ENCODE data around the gene NOC2L.

Gene NOC2L

DNA sequence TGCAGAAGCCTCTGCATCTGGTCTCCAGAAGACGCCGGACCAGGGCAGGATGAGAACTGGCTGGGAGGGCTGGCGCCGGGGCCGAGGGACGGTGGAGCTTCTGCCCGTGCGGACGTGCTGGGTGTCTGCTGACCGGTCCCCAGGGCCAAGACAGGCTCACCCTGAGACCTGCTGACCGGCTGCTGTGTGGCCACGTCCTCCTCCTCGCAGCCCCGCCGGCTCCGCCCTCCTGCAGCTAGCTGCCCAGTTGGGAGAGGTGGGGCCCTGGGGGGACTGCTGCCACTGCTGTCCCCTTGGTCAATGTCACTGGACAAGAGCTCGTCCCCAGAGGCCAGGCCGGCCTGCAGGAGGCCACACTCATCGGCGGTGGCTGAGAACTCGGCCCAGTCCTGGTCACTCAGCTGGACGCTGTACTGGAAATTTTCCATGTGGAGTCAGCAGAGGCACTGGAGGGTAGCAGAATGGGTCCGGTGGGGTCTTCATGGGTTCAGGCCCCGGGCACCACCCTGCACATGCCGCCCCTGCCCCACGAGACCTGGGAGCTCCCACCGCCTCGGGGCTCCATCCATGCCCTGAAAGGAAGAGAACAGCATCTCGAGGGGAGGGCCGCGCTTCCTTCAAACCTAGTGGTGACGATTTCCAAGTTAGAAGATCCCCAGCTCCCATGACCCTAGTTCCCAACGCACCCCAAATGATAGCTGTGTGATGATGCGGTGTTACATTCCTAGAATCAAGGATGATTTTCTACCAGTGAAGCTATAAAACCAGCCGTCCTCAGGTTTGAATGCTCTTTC, 21.7 kb upstream of the NOC2L start:
- Histone ChIP-seq H3K9me3 (ENCODE audit: low read length) (no peaks in the 10 kb centered on the region), H3K4me3 (ENCODE audit: low read depth, low read length, poor library complexity, severe bottlenecking) (no peak overlapping the region), H3K9me2 (ENCODE audit: low read depth, low read length) (no peaks in the 10 kb centered on the region), H3F3A (ENCODE audit: insufficient read depth, low read length) (no peaks in the 10 kb centered on the region), H2AFZ (ENCODE audit: low read length) (no peak overlapping the region), H4K20me1 (ENCODE audit: insufficient read depth, low read length) (no peaks in the 10 kb centered on the region), H3K79me2 (ENCODE audit: insufficient read depth, low read length) (no peaks in the 10 kb centered on the region), H3K27me3 (ENCODE audit: insufficient read depth, low read length) (no peaks in the 10 kb centered on the region; the same call in 1 of the 2 replicates), H3K4me2 (ENCODE audit: low read length) (no peak overlapping the region), H3K9ac (ENCODE audit: low read length) (no peak overlapping the region), H3K27ac (ENCODE audit: low read depth, low read length, poor library complexity, severe bottlenecking) (no peak overlapping the region), H3K36me3 (ENCODE audit: insufficient read depth, low read length) (no peaks in the 10 kb centered on the region), H3K4me1 (ENCODE audit: insufficient read depth, low read length, severe bottlenecking) (peaks cover 6% of the 10 kb centered on the region)
- no peak for TF ChIP-seq EZH2 (IDR thresholded peaks at IDR 0.05; ENCODE audit: borderline replicate concordance, low read length)
- TF ChIP-seq, protein P1, sequence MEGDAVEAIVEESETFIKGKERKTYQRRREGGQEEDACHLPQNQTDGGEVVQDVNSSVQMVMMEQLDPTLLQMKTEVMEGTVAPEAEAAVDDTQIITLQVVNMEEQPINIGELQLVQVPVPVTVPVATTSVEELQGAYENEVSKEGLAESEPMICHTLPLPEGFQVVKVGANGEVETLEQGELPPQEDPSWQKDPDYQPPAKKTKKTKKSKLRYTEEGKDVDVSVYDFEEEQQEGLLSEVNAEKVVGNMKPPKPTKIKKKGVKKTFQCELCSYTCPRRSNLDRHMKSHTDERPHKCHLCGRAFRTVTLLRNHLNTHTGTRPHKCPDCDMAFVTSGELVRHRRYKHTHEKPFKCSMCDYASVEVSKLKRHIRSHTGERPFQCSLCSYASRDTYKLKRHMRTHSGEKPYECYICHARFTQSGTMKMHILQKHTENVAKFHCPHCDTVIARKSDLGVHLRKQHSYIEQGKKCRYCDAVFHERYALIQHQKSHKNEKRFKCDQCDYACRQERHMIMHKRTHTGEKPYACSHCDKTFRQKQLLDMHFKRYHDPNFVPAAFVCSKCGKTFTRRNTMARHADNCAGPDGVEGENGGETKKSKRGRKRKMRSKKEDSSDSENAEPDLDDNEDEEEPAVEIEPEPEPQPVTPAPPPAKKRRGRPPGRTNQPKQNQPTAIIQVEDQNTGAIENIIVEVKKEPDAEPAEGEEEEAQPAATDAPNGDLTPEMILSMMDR (IDR thresholded peaks at IDR 0.05; ENCODE audit: low read length), result no peak

DNA sequence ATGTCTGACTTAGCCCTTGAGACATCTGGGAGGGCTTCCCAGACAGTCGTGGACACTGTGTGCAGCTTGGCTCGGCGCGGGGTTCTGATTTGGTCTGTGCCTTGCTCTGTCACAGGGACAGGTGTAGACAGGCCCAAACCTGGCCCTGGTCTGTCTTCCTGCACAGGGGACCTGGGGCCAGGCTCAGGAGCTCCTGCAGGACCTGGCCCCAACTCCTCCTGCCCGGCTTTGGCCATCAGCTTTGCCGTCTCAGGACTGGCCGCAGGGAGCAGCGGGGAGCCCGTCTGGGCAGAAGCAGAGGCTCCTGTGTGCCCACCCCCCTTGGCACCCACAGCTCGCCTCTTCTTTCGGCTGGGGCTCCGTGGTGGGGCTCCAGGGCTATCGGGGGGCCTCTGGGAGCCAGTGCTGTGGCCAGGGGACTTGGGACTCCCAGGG, 21.1 kb upstream of the NOC2L start:
- TF ChIP-seq EZH2 (IDR thresholded peaks at IDR 0.05; ENCODE audit: borderline replicate concordance, low read length), result no peak
- TF ChIP-seq, protein P1 (IDR thresholded peaks at IDR 0.05; ENCODE audit: low read length), result no peak

DNA sequence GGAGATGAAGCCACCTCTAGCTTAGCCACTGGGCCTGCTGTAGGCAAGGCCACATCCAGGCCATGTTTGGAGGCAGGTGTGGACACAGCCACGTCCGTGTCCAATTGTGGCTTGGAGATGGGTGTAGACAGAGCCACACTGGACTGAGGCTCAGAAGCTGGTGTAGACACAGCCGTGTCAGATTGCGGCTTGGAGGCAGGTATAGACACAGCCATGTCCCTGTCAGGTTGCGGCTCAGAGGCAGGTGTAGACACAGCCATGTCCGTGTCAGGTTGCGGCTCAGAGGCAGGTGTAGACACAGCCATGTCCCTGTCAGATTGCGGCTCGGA, 20.7 kb upstream of the NOC2L start:
- no peaks in the 10 kb centered on the region for H3K9me2 ChIP-seq (ENCODE audit: low read depth, low read length)
- no peak overlapping the region for H2AFZ ChIP-seq (ENCODE audit: low read length)
- H3K4me2 ChIP-seq (ENCODE audit: low read length), result no peak overlapping the region
- peaks cover 6% of the 10 kb centered on the region; the same call in 1 of the 2 replicates for H3K27me3 ChIP-seq (ENCODE audit: insufficient read depth, low read length)
- TF ChIP-seq EZH2 (IDR thresholded peaks at IDR 0.05; ENCODE audit: borderline replicate concordance, low read length), result no peak
- TF ChIP-seq, protein P1 (IDR thresholded peaks at IDR 0.05; ENCODE audit: low read length), result no peak
- H3K36me3 ChIP-seq (ENCODE audit: insufficient read depth, low read length), result no peaks in the 10 kb centered on the region
- H3K4me1 ChIP-seq (ENCODE audit: insufficient read depth, low read length, severe bottlenecking), result peaks cover 7% of the 10 kb centered on the region
- H3F3A ChIP-seq (ENCODE audit: insufficient read depth, low read length), result no peaks in the 10 kb centered on the region
- no peak overlapping the region for H3K4me3 ChIP-seq (ENCODE audit: low read depth, low read length, poor library complexity, severe bottlenecking)
- H3K9ac ChIP-seq (ENCODE audit: low read length), result no peak overlapping the region
- H3K79me2 ChIP-seq (ENCODE audit: insufficient read depth, low read length), result no peaks in the 10 kb centered on the region
- H4K20me1 ChIP-seq (ENCODE audit: insufficient read depth, low read length), result no peaks in the 10 kb centered on the region
- no peak overlapping the region for H3K27ac ChIP-seq (ENCODE audit: low read depth, low read length, poor library complexity, severe bottlenecking)
- no peaks in the 10 kb centered on the region for H3K9me3 ChIP-seq (ENCODE audit: low read length)

More for the DNA sequence above, 21.1 kb upstream of the NOC2L start:
- H3K9me2 ChIP-seq (ENCODE audit: low read depth, low read length), result no peaks in the 10 kb centered on the region
- H3K4me2 ChIP-seq (ENCODE audit: low read length), result no peak overlapping the region
- H4K20me1 ChIP-seq (ENCODE audit: insufficient read depth, low read length), result no peaks in the 10 kb centered on the region
- H3K27ac ChIP-seq (ENCODE audit: low read depth, low read length, poor library complexity, severe bottlenecking), result no peak overlapping the region
- H3K9ac ChIP-seq (ENCODE audit: low read length), result no peak overlapping the region
- no peak overlapping the region for H2AFZ ChIP-seq (ENCODE audit: low read length)
- H3K79me2 ChIP-seq (ENCODE audit: insufficient read depth, low read length), result no peaks in the 10 kb centered on the region
- no peak overlapping the region for H3K4me3 ChIP-seq (ENCODE audit: low read depth, low read length, poor library complexity, severe bottlenecking)
- H3K27me3 ChIP-seq (ENCODE audit: insufficient read depth, low read length), result peaks cover 6% of the 10 kb centered on the region; the same call in 1 of the 2 replicates
- no peaks in the 10 kb centered on the region for H3F3A ChIP-seq (ENCODE audit: insufficient read depth, low read length)
- H3K9me3 ChIP-seq (ENCODE audit: low read length), result no peaks in the 10 kb centered on the region
- no peaks in the 10 kb centered on the region for H3K36me3 ChIP-seq (ENCODE audit: insufficient read depth, low read length)
- H3K4me1 ChIP-seq (ENCODE audit: insufficient read depth, low read length, severe bottlenecking), result peaks cover 7% of the 10 kb centered on the region

Measured in OCI-LY1 (cell line).